Stomach (tissue), 4 donors: ENCODE data around the gene ARL4D.

ENCODE experiments used
- EP300 ChIP-seq: sonication (generic); formaldehyde crosslinking; IDR thresholded peaks from one replicate; pipeline ENCODE4 v1.6.1; 2017; ENCODE audit warnings: antibody characterized with exemption
- POLR2A ChIP-seq, 4 donors: fragments of 450-650 bp; IDR thresholded peaks; one replicate each; pipeline ENCODE4 v1.6.1; 2016; ENCODE audit warnings: antibody characterized with exemption in 4 of 4, control low read depth in 2 of 4, mild to moderate bottlenecking in 1 of 4, moderate library complexity in 1 of 4
- POLR2AphosphoS5 ChIP-seq, 3 donors: sonication (generic); formaldehyde crosslinking; IDR thresholded peaks; one replicate each; pipeline ENCODE4 v1.6.1; 2016; ENCODE audit warnings: antibody characterized with exemption in 3 of 3
- TF ChIP-seq, protein P1 (sequence below), 7 experiments: fragments of 450-650 bp in 4 of 7; fragments of 200-600 bp in 3 of 7; sonication (generic) in 3 of 7; IDR thresholded peaks; one replicate each; pipeline ENCODE4 v1.5.1; 2016 to 2019; ENCODE audit warnings: antibody characterized with exemption in 7 of 7, control low read depth in 2 of 7, mild to moderate bottlenecking in 1 of 7

DNA sequence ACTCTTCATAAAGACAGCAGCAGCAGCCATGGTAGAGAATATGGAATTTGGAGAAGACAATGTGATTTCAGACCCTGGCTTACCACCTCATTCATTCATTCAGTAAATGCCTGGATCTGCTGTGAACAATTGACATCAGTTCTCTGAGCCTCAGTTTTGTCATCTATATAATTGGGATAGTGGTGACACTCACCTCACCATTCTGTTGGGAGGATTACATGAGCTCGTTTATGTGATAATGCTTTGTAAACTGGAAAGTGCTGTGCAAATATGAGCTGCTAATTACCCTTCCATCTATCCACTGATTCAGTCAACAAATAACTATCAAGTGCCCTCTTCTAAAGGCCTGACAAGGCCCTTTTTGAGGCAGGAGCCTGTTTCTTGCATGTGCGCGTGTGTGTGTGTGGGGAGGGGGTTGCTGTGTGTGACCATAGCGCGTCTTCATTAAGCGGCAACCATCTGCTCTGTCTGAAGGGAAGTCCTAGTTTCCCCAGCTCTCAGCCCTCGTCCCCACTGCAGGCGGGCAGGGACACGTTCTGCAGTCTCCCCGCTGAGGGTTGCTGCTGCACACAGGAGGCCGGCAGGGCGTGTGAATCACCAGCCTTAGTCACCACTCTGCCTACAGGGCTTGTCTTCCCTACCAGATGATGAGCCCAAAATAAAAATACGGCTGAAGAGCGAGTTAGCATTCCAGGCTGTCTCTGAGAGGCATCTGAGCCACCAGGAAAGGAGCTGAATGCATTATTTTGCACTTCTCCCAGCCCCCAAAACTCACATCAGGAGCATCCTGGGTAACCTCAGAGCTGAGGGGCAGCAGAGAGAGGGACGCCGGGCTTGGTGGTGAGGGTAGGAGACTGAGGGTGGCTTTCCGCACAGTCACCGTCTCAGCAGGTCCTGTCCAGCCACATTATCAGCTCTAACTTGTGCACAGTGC lies 19.9 kb downstream of the ARL4D start:
- TF ChIP-seq, protein P1, sequence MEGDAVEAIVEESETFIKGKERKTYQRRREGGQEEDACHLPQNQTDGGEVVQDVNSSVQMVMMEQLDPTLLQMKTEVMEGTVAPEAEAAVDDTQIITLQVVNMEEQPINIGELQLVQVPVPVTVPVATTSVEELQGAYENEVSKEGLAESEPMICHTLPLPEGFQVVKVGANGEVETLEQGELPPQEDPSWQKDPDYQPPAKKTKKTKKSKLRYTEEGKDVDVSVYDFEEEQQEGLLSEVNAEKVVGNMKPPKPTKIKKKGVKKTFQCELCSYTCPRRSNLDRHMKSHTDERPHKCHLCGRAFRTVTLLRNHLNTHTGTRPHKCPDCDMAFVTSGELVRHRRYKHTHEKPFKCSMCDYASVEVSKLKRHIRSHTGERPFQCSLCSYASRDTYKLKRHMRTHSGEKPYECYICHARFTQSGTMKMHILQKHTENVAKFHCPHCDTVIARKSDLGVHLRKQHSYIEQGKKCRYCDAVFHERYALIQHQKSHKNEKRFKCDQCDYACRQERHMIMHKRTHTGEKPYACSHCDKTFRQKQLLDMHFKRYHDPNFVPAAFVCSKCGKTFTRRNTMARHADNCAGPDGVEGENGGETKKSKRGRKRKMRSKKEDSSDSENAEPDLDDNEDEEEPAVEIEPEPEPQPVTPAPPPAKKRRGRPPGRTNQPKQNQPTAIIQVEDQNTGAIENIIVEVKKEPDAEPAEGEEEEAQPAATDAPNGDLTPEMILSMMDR (IDR thresholded peaks at IDR 0.05): no peak
- TF ChIP-seq POLR2A (IDR thresholded peaks at IDR 0.05): no peak
- TF ChIP-seq POLR2AphosphoS5 (IDR thresholded peaks at IDR 0.05): peak in 1 of 3 donors; percentile 55
- TF ChIP-seq EP300: no peak
